Measurements from ENCODE around the gene ABCA2.

The ABCA2 gene

DNA sequence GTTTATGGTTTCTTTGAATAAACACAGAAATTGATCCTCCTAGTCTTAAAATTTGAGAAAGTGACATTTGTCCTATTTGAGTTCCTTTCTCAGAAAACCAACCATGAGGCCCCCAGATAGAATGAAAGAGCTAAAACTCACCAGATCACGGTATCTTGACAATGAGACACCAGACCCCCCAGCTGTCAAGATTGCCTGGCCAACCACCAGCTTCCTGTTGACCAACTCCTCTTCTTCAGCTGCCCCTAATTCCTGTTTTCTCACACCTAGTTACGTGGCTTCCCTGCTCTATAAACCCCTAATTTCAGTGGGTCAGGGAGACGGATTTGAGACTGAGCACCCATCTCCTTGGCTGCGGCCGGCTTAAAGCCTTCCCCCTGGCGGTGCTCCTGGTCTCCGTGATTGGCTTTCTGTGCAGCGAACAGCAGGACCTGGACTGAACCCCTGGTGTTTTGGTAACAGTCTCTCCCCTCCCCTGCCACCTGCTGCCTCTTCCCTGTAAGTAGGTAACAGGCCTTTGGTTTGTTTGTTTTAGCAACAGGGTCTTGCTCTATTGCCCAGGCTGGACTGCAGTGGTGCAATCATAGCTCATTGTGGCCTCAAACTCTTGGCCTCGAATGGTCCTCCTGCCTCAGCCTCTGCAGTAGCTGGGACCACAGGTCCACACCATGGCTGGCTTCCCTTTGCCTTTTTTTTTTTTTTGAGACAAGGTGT lies 30.6 kb upstream of the ABCA2 start:
- Histone ChIP-seq H3K9ac (ENCODE audit: low read length) (no peak overlapping the region), H3K36me3 (ENCODE audit: insufficient read depth, low read length) (no peaks in the 10 kb centered on the region), H3K4me1 (ENCODE audit: insufficient read depth, low read length) (peaks cover 21% of the 10 kb centered on the region), H3K27ac (ENCODE audit: low read depth, low read length) (no peak overlapping the region), H3K4me3 (ENCODE audit: low read depth in 1 of 2, low read length in 2 of 2) (no peak overlapping the region), H3K27me3 (ENCODE audit: control insufficient read depth in 1 of 2, insufficient read depth in 2 of 2, low read length in 2 of 2) (peaks cover 0 to 10% of the 10 kb centered on the region in 2 donors), H3K9me3 (ENCODE audit: low read length) (no peaks in the 10 kb centered on the region)

DNA sequence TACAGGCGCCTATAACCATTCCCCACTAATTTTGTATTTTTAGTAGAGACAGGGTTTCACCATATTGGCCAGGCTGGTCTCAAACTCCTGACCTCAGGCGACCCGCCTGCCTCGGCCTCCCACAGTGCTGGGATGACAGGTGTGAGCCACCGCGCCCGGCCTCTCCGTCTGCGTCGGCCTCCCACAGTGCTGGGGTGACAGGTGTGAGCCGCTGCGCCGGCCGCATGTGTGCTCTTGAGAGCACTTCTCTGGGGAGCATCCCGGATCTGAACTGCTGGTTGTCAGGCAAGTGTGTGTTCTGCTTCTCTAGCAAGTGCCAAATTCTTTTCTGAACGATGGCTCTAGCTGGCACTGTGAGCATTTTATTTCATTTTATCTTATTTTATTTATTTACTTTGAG lies 29.5 kb upstream of the ABCA2 start:
- Histone ChIP-seq H3K27ac (ENCODE audit: low read depth, low read length) (no peak overlapping the region), H3K4me1 (ENCODE audit: insufficient read depth, low read length) (peaks cover 21% of the 10 kb centered on the region), H3K36me3 (ENCODE audit: insufficient read depth, low read length) (no peaks in the 10 kb centered on the region), H3K27me3 (ENCODE audit: control insufficient read depth in 1 of 2, insufficient read depth in 2 of 2, low read length in 2 of 2) (peaks cover 0 to 21% of the 10 kb centered on the region in 2 donors), H3K4me3 (ENCODE audit: low read depth in 1 of 2, low read length in 2 of 2) (no peak overlapping the region), H3K9ac (ENCODE audit: low read length) (no peak overlapping the region), H3K9me3 (ENCODE audit: low read length) (no peaks in the 10 kb centered on the region)

DNA sequence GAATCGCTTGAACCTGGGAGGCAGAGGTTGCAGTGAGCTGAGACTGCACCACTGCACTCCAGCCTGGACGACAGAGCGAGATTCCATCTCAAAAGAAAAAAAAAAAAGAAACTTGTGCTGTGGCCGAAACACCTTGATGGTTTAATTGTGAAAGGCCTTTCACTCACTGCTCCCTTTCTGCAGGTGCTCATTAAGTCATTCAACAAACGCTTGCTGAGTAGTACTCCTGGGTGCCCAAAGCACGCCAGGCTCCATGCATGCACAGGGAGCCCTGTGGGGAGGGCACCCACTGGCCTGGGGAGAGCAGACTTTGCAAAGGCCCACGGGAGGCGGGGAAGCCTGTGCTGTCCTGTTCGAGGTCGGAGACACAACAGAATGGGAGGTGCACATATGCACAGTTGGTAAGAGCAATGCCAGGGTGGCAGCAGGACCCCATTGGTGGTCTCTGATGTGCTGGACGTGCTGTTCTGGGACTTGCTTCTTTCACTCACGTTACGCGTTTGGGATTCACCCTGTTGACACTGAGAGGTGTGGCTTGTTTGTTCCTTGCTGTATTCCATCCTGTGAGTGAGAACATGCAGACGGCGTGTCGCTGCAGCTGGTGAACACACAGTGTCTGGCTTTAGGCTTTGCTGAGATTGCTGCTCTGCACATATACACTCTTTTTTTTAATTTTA lies 28.8 kb upstream of the ABCA2 start:
- Histone ChIP-seq H3K4me1 (ENCODE audit: insufficient read depth, low read length) (peaks cover 21% of the 10 kb centered on the region), H3K27ac (ENCODE audit: low read depth, low read length) (no peak overlapping the region), H3K27me3 (ENCODE audit: control insufficient read depth in 1 of 2, insufficient read depth in 2 of 2, low read length in 2 of 2) (peaks cover 0 to 28% of the 10 kb centered on the region in 2 donors), H3K9me3 (ENCODE audit: low read length) (no peaks in the 10 kb centered on the region), H3K36me3 (ENCODE audit: insufficient read depth, low read length) (no peaks in the 10 kb centered on the region), H3K4me3 (ENCODE audit: low read depth in 1 of 2, low read length in 2 of 2) (no peak overlapping the region), H3K9ac (ENCODE audit: low read length) (no peak overlapping the region)

DNA sequence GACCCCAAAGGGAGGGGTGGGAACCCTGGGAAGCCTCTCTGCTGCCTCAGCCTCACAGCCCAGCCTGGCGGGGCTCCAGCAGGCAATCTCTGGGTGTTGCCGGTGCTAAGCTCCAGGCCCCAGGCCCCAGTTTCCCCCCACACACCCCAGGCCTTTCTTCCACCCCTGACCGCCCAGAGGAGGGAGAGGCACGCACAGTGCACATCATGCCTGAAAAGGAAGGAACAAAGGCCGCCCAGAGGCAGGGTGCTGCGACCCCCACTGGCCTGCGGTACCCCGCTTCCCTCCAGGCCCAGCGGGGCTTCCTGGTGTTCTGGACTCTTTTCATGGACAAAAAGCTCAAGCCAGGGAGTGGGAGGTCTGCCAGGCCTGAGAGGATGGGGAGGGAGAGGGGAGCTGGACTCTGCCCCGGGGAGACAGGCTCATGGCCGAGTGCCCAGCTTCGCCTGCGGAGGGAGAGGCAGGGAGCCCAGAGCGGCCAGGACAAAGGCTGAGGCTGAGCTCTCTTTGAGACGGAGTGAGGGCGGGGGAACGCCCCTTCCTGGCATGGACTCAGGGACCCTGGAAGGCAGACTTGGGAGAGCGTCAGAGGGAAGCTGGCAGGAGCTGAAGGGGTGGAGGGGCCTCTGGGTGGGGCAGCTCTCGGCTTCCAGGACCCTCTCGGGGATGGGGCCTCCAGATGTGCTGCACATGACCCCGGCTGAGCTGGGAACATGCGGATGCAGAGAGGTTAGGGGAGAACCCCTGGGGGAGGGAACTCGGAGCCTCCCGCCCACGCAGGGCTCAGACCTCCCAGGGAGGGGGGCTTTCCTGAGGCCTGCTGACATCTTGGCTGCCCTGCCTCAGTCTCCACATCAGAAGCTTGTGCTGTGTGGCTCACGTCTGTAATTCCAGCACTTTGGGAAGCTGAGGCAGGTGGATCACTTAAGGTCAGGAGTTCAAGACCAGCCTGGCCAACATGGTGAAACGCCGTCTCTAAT lies 27.6 kb upstream of the ABCA2 start:
- no peaks in the 10 kb centered on the region for H3K36me3 ChIP-seq (ENCODE audit: insufficient read depth, low read length)
- peak overlapping the region in 1 of 2 donors; percentile 8 for H3K4me3 ChIP-seq (ENCODE audit: low read depth in 1 of 2, low read length in 2 of 2)
- H3K9me3 ChIP-seq (ENCODE audit: low read length), result no peaks in the 10 kb centered on the region
- no peak overlapping the region for H3K9ac ChIP-seq (ENCODE audit: low read length)
- no peak overlapping the region for H3K27ac ChIP-seq (ENCODE audit: low read depth, low read length)
- H3K4me1 ChIP-seq (ENCODE audit: insufficient read depth, low read length), result peaks cover 21% of the 10 kb centered on the region
- H3K27me3 ChIP-seq (ENCODE audit: control insufficient read depth in 1 of 2, insufficient read depth in 2 of 2, low read length in 2 of 2), result peaks cover 0 to 40% of the 10 kb centered on the region in 2 donors

DNA sequence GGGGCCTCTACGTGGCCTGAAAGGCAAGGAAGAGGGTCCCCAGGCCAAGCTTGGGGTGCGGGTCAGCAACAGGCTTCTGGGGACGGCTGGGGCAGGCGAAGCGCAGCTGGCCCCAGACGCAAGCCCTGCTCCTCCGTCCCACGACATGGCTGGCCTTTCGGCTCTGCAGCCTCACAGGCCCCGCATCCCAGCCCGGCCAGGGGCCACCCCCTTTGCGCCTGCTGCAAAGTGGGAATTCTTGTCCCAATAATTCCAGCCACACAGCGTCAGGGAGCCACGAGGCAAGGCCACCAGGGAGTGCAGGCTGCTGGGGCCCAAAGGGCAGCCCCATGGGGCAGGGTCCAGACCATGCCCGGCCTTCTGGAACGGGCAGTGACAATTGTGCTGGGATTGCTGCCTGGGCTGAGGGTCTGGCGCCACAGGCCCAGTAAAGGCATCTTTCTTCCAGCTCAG lies 26.9 kb upstream of the ABCA2 start:
- Histone ChIP-seq H3K9me3 (ENCODE audit: low read length) (no peaks in the 10 kb centered on the region), H3K4me1 (ENCODE audit: insufficient read depth, low read length) (peaks cover 21% of the 10 kb centered on the region), H3K4me3 (ENCODE audit: low read depth in 1 of 2, low read length in 2 of 2) (peak overlapping the region in 1 of 2 donors; percentile 8), H3K36me3 (ENCODE audit: insufficient read depth, low read length) (no peaks in the 10 kb centered on the region), H3K27me3 (ENCODE audit: control insufficient read depth in 1 of 2, insufficient read depth in 2 of 2, low read length in 2 of 2) (peaks cover 0 to 47% of the 10 kb centered on the region in 2 donors), H3K9ac (ENCODE audit: low read length) (no peak overlapping the region), H3K27ac (ENCODE audit: low read depth, low read length) (no peak overlapping the region)

DNA sequence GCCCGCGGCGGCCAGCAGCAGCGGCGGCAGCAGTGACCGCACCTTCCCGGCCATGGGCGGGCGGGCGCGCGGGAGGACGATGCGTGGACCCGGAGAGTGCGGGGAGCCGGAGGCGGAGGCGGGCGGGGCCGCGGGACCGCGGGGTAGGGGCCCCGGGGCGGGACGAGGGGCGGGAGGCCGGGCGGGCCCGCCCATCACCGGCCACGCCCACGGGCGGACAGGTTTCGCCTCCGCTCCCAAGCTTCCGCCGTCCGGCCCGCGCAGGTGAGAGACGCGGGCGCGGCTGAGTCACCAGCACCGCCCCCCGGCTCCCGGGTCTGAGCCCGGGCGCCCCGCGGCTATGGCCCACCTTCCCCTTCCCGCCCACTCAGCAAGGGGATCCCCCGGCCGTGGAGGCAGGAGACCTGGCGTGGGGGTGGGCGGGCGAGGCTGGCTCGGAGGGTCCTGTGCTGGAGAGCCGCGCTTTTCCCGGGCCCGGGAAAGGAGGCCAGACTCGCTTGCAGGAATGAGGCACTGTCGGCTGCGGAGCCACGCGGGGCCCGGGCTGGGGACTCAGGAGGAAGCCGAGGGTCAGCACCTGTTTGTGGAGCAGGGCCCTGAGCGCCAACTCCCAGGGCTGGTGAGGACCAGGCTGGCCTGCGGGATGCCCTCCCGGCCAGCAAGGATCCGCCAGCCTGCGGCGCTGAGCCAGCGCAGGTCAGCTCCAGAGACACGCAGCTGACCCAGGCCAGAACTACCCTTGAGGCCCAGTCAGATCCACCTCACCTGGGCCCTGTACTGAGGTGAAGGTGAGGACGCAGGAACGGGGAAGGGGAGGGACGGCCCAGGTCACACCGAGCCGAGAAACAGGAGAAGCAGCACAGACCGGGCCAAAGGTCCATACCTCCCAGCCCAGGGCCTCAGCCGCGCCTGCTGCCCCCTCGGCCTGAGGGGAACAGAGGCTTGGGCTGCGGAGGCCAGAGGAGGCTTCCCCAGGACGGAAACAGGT lies 26.2 kb upstream of the ABCA2 start, which contains the start of gene ENTPD2:
TSS of gene ENTPD2 (minus strand) at position 118 of the 988 bp plus-strand sequence. CDS start at position 54, 64 bp downstream.
- Histone ChIP-seq H3K4me1 (ENCODE audit: insufficient read depth, low read length) (peaks cover 21% of the 10 kb centered on the region), H3K27me3 (ENCODE audit: control insufficient read depth in 1 of 2, insufficient read depth in 2 of 2, low read length in 2 of 2) (peaks cover 5 to 54% of the 10 kb centered on the region in 2 donors)

DNA sequence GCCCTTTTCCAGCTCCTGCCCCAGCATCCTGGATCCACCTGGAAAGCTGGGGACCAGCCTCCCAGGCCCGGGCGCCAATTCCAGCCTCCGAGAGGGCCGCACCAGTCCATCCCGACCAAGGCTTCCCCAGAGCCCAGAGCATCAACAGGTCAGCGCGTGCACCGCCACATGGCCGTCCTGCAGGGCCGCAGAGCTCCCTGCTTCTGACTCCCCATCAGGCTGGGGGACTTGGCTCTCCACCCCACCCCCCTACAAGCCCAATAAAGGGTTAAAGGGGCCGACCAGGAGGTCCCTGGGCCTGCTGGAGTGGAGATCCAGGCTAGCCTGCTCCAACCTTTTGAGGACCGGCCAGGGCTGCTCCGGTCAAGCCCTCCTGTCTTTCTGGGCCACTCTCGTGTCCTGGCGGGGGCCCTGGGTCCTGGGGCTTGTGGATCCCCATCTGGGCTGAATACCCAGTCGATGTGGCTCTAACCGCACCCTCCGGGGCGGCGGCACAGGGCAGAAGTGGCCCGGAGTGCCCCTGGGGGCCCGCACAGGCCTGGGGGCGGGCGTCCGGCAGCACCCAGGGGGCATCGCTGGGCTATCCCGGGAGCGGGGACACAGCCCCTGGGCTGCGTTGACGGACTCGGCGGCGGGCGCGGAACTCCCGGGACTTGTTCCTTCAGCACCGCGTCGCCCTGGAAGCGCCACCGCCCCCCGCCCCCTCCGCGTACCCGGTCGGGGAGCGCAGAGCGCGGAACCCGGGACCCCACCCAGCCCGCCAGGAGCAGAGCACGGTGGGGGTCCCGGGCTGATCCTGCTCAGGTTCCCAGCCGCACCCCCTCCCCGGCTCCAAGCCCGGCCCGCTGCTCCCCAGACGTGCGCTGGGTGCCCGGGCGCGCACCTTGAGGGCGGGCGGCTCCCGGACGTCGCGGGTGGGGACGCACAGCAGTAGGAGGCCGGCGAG lies 25.2 kb upstream of the ABCA2 start:
- Histone ChIP-seq H3K9ac (ENCODE audit: low read length) (no peak overlapping the region), H3K4me1 (ENCODE audit: insufficient read depth, low read length) (peaks cover 21% of the 10 kb centered on the region), H3K27me3 (ENCODE audit: control insufficient read depth in 1 of 2, insufficient read depth in 2 of 2, low read length in 2 of 2) (peaks cover 5 to 59% of the 10 kb centered on the region in 2 donors), H3K9me3 (ENCODE audit: low read length) (no peaks in the 10 kb centered on the region), H3K4me3 (ENCODE audit: low read depth in 1 of 2, low read length in 2 of 2) (peak overlapping the region in 1 of 2 donors; percentile 21), H3K36me3 (ENCODE audit: insufficient read depth, low read length) (no peaks in the 10 kb centered on the region), H3K27ac (ENCODE audit: low read depth, low read length) (no peak overlapping the region)

More for the DNA sequence above, 26.2 kb upstream of the ABCA2 start, which contains the start of gene ENTPD2:
- no peaks in the 10 kb centered on the region for H3K36me3 ChIP-seq (ENCODE audit: insufficient read depth, low read length)
- no peak within 1 kb of the TSS for H3K9ac ChIP-seq (ENCODE audit: low read length)
- no peak within 1 kb of the TSS for H3K27ac ChIP-seq (ENCODE audit: low read depth, low read length)
- H3K4me3 ChIP-seq (ENCODE audit: low read depth in 1 of 2, low read length in 2 of 2), result peak within 1 kb of the TSS in 1 of 2 donors; percentile 21
- no peaks in the 10 kb centered on the region for H3K9me3 ChIP-seq (ENCODE audit: low read length)

DNA sequence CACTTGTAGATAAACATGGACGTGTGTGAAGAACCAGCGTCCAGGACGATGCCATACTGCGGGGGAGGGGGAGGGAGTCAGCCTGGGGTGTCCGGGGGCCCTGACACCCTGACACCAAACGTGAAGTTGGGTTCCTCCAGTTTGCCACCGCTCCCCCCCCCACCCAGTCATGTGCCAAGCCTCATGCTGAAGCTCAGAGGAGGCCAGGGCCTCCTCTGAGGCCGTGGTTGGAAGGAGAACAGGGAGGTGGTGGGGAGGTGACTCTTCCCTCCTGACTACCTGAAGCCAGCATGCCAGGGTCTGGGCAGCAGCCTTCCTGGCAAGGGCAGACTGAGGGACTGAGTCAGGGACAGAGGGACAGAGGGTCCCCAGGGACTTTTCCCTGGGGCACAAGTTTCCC lies 24.3 kb upstream of the ABCA2 start:
- Histone ChIP-seq H3K27ac (ENCODE audit: low read depth, low read length) (no peak overlapping the region), H3K27me3 (ENCODE audit: control insufficient read depth in 1 of 2, insufficient read depth in 2 of 2, low read length in 2 of 2) (peaks cover 5 to 69% of the 10 kb centered on the region in 2 donors), H3K4me3 (ENCODE audit: low read depth in 1 of 2, low read length in 2 of 2) (no peak overlapping the region), H3K36me3 (ENCODE audit: insufficient read depth, low read length) (no peaks in the 10 kb centered on the region), H3K9me3 (ENCODE audit: low read length) (no peaks in the 10 kb centered on the region), H3K9ac (ENCODE audit: low read length) (no peak overlapping the region), H3K4me1 (ENCODE audit: insufficient read depth, low read length) (peaks cover 21% of the 10 kb centered on the region)

DNA sequence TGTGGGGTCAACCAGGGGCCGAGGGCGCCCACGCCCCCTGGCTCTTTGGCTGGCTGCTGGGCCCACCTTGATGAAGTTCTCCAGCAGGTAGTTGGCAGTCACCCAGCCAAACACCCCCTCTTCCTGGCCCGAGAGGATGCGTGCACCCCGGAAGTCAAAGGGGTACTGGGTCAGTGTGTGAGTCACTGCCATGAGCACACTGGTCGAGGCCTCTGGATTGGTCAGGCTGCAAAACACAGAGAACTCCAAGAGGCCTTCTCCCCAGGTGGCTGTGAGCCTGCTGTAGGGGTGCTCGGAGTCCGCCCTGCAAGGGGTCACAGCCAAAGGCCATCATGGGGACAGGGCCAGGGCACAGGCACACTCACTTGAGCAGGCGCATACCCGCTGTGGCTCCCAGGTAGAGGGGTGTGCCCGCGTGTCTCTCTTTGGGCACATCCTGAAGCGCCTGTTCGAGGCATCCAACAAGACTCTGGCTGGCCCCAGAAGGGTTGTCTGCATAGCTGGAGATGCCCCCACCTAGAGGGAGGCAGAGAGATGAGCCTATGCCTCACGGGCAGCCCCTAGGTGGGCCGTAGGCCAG lies 23.2 kb upstream of the ABCA2 start:
- Histone ChIP-seq H3K36me3 (ENCODE audit: insufficient read depth, low read length) (no peaks in the 10 kb centered on the region), H3K27ac (ENCODE audit: low read depth, low read length) (no peak overlapping the region), H3K9me3 (ENCODE audit: low read length) (no peaks in the 10 kb centered on the region), H3K4me3 (ENCODE audit: low read depth in 1 of 2, low read length in 2 of 2) (no peak overlapping the region), H3K4me1 (ENCODE audit: insufficient read depth, low read length) (peaks cover 21% of the 10 kb centered on the region), H3K9ac (ENCODE audit: low read length) (no peak overlapping the region), H3K27me3 (ENCODE audit: control insufficient read depth in 1 of 2, insufficient read depth in 2 of 2, low read length in 2 of 2) (peaks cover 5 to 74% of the 10 kb centered on the region in 2 donors)

Measured in muscle layer of colon (tissue), 2 donors.